Sigmoid colon (tissue), 3 donors: ENCODE results near the gene PHF11.

ENCODE experiments used
- CTCF ChIP-seq, 4 experiments: fragments of 450-650 bp in 3 of 4; fragments of 200-600 bp in 1 of 4; IDR thresholded peaks; one replicate each; pipeline ENCODE4 v1.5.1; 2016 to 2019; ENCODE audit warnings: antibody characterized with exemption in 4 of 4, mild to moderate bottlenecking in 3 of 4, moderate library complexity in 2 of 4
- POLR2A ChIP-seq, 2 donors: fragments of 450-650 bp; IDR thresholded peaks; one replicate each; pipeline ENCODE4 v1.6.1; 2016; ENCODE audit warnings: antibody characterized with exemption in 2 of 2, mild to moderate bottlenecking in 2 of 2, moderate library complexity in 2 of 2

GRCh38 chr13:49464621-49465325, 31.0 kb upstream of the PHF11 start:
- TF ChIP-seq POLR2A (IDR thresholded peaks at IDR 0.05) (no peak), CTCF (IDR thresholded peaks at IDR 0.05) (no peak)
